ENCODE data around the gene OSBPL7. TPM values are rescaled to one million over a fixed set of nuclear protein-coding genes. Genes with fewer than 3 reads are reported as not detected.

The OSBPL7 gene
- total and polyA plus RNA-seq, 2 of the 8 experiments (the other 6 are each of a cell fraction or from before 2014, with no cell fraction given): 7.2 to 8.9 TPM

- TF ChIP-seq, protein P1, sequence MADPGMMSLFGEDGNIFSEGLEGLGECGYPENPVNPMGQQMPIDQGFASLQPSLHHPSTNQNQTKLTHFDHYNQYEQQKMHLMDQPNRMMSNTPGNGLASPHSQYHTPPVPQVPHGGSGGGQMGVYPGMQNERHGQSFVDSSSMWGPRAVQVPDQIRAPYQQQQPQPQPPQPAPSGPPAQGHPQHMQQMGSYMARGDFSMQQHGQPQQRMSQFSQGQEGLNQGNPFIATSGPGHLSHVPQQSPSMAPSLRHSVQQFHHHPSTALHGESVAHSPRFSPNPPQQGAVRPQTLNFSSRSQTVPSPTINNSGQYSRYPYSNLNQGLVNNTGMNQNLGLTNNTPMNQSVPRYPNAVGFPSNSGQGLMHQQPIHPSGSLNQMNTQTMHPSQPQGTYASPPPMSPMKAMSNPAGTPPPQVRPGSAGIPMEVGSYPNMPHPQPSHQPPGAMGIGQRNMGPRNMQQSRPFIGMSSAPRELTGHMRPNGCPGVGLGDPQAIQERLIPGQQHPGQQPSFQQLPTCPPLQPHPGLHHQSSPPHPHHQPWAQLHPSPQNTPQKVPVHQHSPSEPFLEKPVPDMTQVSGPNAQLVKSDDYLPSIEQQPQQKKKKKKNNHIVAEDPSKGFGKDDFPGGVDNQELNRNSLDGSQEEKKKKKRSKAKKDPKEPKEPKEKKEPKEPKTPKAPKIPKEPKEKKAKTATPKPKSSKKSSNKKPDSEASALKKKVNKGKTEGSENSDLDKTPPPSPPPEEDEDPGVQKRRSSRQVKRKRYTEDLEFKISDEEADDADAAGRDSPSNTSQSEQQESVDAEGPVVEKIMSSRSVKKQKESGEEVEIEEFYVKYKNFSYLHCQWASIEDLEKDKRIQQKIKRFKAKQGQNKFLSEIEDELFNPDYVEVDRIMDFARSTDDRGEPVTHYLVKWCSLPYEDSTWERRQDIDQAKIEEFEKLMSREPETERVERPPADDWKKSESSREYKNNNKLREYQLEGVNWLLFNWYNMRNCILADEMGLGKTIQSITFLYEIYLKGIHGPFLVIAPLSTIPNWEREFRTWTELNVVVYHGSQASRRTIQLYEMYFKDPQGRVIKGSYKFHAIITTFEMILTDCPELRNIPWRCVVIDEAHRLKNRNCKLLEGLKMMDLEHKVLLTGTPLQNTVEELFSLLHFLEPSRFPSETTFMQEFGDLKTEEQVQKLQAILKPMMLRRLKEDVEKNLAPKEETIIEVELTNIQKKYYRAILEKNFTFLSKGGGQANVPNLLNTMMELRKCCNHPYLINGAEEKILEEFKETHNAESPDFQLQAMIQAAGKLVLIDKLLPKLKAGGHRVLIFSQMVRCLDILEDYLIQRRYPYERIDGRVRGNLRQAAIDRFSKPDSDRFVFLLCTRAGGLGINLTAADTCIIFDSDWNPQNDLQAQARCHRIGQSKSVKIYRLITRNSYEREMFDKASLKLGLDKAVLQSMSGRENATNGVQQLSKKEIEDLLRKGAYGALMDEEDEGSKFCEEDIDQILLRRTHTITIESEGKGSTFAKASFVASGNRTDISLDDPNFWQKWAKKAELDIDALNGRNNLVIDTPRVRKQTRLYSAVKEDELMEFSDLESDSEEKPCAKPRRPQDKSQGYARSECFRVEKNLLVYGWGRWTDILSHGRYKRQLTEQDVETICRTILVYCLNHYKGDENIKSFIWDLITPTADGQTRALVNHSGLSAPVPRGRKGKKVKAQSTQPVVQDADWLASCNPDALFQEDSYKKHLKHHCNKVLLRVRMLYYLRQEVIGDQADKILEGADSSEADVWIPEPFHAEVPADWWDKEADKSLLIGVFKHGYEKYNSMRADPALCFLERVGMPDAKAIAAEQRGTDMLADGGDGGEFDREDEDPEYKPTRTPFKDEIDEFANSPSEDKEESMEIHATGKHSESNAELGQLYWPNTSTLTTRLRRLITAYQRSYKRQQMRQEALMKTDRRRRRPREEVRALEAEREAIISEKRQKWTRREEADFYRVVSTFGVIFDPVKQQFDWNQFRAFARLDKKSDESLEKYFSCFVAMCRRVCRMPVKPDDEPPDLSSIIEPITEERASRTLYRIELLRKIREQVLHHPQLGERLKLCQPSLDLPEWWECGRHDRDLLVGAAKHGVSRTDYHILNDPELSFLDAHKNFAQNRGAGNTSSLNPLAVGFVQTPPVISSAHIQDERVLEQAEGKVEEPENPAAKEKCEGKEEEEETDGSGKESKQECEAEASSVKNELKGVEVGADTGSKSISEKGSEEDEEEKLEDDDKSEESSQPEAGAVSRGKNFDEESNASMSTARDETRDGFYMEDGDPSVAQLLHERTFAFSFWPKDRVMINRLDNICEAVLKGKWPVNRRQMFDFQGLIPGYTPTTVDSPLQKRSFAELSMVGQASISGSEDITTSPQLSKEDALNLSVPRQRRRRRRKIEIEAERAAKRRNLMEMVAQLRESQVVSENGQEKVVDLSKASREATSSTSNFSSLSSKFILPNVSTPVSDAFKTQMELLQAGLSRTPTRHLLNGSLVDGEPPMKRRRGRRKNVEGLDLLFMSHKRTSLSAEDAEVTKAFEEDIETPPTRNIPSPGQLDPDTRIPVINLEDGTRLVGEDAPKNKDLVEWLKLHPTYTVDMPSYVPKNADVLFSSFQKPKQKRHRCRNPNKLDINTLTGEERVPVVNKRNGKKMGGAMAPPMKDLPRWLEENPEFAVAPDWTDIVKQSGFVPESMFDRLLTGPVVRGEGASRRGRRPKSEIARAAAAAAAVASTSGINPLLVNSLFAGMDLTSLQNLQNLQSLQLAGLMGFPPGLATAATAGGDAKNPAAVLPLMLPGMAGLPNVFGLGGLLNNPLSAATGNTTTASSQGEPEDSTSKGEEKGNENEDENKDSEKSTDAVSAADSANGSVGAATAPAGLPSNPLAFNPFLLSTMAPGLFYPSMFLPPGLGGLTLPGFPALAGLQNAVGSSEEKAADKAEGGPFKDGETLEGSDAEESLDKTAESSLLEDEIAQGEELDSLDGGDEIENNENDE (IDR thresholded peaks at IDR 0.05; ENCODE audit: insufficient replicate concordance, low read length): no peak
- no peak for TF ChIP-seq SUZ12 (IDR thresholded peaks at IDR 0.05; ENCODE audit: low read length)
- TF ChIP-seq SP2 (IDR thresholded peaks at IDR 0.05; ENCODE audit: low read length): no peak
- no peak for TF ChIP-seq GABPA (IDR thresholded peaks at IDR 0.05; ENCODE audit: borderline replicate concordance, insufficient read depth, low read length)
- TF ChIP-seq KDM5A (IDR thresholded peaks at IDR 0.05; ENCODE audit: low read length): no peak
- TF ChIP-seq TBP (IDR thresholded peaks at IDR 0.05; ENCODE audit: low read depth, low read length): no peak
- no peak for TF ChIP-seq KDM1A (IDR thresholded peaks at IDR 0.05; ENCODE audit: borderline replicate concordance, low read length)
- TF ChIP-seq POLR2A (IDR thresholded peaks at IDR 0.05; ENCODE audit: control extremely low read depth in 1 of 2, low read depth in 2 of 2, low read length in 2 of 2): no peak
These were observed 45.3 kb upstream of the OSBPL7 start (continued) for GRCh38 chr17:47866941-47867340.
